Endometrial microvascular endothelial cells (primary cell): Measurements from ENCODE around the gene NSMCE1. TPM values are rescaled to one million over a fixed set of nuclear protein-coding genes. Genes with fewer than 3 reads are reported as not detected.

Experiments
- in situ Hi-C: cut with HindIII; loops from 2 replicates; pipeline ENCODE4 v1.10.0; 2017; ENCODE audit warnings: low sequenced_read_pairs, low pct_unique_long_range_greater_than_20kb; ENCODE audit errors: inconsistent ontology term
- total RNA-seq: library from RNA; depleted of rRNA; stranded (reverse); fragments of >200 nt; gene quantifications from one replicate; pipeline ENCODE4 v1.2.3, GENCODE V29; 2015; ENCODE audit errors: inconsistent ontology term

The NSMCE1 gene
- total RNA-seq, 1 donor from 2014 or later = 53.4 TPM

DNA sequence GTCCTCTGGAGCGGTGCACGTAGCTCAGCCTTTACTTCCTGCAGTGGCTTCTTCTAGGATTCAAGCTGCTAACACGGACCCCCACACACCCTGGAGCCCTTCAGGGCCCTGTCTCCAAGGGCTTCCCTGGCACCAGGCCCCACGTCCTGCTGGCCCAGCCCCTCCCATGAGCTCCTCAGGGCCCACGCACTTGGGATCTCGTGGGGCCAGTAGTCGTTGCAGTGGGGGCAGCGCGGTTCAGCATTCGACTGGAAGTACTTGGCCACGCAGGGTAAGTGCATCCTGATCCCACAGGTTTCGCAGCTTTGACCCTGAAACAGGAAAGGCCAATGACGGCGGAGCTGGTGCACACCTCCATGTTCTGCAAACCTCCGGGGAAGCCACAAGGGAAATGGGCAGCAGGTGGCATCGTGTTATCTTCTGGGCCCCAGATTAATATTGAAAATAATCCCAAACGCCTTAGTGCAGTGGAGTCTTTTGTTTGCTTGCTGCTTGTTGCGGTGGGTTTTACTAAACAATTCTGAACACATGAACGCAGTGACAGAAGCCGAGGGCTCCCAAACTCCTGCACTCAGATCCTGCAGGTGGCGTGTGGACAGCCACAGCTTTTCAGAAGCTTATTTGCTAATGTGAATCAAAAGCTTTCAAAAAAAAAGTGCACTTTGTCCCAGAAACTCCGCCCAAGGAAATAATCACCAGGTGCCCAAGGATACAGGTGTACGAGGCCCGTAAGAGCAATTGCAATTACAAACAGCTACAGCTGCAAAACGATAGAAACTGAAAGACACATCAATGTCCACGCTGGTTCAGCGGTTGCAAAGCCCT, 42.8 kb downstream of the NSMCE1 start:
- in situ Hi-C loops = no loop called here

- in situ Hi-C loops = no loop called here
Observed at GRCh38 chr16:27224741-27225300, 43.8 kb downstream of the NSMCE1 start.

DNA sequence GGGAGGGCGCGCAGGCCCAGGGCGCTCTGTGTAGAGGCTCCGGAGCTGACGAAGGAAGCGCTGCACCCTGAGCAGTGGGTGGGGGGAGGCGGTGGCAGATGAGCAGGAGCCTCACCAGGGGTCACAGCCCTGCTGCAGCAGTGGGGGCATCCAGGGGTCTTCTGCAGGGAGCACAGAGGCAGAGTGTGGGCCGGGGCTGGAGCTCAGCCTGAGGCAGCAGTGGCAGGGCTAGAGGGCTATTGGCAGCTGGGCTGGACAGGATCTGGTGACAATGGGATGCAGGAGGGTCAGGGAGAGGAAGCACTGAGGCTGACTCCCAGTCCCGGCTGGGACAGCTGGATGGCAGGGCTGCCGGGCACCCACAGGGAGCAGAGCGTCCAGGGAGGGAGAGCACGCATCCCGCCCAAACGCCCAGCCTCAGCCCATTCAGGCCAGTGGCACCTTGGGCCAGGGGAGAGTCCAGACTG, 44.3 kb downstream of the NSMCE1 start:
- in situ Hi-C loops = no loop called here

DNA sequence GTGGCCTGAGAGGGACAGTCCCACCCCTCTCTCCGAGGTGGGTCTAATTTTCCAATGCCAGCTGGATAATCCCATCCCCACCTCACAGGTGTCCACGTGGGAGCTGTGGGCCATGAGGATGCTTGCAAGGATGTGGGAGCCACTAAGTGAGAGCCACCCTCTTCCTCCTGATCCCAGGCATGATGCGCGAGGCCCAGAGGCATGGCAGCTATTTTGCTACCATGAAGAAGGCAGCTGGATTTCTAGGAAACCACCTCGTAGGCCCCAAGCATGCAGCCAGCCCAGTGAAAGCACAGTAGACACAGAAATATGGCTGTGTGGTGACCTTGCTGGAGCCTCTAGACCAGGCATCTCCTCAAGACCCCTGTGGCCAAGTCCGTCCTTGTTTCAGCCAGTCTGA, 44.9 kb downstream of the NSMCE1 start:
- in situ Hi-C loops = no loop called here

- in situ Hi-C loops = no loop called here
Observed at GRCh38 chr16:27223226-27223610, 45.4 kb downstream of the NSMCE1 start.

DNA sequence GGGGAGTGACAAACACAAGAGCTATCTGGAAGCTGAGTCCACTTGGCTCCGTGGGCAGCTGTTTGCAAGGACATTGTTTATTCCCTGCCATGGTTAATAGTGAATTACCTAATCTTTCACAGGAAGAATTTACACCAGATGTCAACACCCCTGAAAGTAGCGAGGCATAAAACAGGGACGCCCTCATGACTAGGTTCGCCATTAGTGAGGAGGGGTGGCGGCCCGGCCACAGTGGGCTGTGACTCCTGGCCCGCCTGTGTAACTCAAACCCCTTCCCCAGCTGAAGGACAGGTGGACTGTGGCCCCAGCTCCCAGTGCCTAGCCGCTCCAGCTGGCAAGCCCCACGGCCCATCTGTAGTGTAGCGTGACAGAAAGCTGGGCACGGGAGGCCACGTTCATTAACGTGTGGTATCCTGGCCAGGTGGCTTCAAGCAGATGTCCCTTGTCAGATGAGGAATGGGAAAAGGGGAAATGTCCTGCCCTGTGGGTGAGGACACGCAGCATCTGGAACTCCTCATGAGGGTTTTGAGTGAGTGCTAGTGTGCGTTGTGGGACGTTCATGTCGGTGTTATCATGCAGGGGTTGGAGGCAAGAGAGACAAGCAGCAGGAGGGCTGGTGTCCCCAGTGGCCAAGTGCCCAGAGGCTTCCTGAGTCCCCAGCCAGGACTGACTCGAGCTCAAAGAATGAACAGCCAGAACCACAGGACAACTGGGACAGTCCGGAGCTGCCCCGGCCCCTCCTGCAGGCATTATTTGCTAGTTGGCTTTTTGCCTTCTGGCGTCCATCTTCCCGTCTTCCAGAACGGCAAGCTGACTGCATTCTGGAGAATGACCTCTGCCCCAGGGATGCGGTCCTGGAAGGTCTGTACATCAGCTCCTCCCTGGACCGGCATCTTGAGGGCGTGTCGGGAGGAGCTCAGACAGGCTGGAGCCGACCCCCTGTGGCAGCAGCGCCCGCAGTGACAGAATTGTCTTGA, 46.0 kb downstream of the NSMCE1 start:
- in situ Hi-C loops = no loop called here

GRCh38 chr16:27221576-27222248, 46.9 kb downstream of the NSMCE1 start:
- in situ Hi-C loops = no loop called here

DNA sequence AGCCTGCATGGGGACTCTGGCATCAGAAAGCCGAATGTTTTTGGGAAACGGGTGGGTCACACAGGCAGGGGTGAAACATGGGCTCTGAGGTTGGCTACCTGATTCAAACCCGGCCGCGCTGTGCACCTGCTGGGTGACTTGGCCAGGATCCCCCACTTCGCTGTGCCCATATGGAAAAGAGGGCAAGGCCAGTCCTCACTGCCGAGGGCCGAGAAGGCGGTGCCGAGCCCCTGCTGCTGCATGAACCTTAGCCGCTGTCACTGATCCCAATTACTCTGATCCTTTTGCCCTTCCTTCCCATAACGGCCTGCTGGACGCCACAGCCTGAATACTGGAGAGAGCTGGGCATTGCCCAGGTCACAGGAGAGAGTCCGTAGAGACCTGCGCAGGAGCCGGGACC, 47.6 kb downstream of the NSMCE1 start:
- in situ Hi-C loops = no loop called here

DNA sequence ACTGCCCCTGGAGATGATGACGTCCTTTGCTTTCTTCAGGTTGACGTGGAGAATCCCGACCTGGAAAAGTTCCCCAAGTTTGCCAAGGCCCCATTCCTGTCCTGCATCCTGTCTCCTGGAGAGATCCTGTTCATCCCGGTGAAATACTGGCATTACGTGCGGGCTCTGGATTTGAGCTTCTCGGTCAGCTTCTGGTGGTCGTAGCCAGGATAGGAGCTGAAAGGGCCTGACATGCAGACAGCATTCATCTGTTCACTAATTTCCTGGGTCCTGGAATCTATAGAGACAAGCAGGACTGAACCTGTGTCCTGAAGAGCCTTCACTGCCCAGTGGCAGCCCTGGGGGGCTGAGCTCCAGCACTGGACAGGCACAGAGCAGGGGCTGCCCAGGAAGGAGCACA, 48.0 kb downstream of the NSMCE1 start:
- in situ Hi-C loops = no loop called here

GRCh38 chr16:27220120-27220519, 48.5 kb downstream of the NSMCE1 start:
- in situ Hi-C loops = no loop called here

- in situ Hi-C loops = no loop called here
Observed at GRCh38 chr16:27219161-27219560, 49.4 kb downstream of the NSMCE1 start.

DNA sequence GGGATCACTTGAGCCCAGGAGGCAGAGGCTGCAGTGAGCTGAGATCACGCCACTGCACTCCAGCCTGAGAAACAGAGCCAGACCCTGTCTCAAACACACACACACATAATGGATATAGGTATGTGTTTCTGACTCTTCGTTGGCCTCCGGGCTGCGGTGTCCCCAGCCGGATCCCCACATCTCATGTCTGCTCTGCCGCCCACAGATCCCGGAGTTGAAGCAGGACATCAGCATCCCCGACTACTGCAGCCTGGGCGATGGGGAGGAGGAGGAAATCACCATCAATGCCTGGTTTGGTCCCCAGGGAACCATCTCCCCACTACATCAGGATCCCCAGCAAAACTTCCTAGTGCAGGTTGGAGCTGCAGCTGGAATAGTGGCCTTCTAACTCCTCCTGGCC, 49.8 kb downstream of the NSMCE1 start:
- in situ Hi-C loops = no loop called here

GRCh38 chr16:27217256-27217655, 51.3 kb downstream of the NSMCE1 start:
- in situ Hi-C loops = no loop called here

DNA sequence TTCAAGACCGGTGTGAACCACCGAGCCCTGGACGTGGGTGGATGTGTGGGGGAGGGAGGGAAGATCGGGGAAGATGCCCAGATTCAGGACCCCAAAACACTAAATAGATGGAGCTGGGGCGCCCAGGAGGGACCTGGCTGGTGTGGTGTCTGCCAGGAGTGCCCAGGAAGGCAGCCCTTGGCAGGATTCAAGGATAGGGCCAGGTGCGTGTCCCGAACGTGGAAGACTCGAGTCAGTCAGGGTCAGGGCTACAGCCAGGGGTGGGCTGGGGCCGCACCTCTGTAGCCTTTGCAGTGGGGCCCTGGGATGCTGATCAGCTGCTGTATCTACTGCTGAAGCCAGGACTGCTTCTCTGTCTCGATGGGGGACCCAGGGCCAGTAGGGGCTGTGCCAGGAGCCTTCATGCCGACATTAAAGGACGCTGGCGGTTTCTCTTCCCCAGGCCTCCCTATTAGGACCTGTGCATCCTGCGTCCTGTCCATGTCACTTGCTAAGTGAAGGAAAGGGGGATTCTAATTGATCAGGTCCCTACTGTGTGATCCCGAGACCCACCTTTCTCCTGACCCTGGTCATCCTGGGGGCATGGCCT, 52.2 kb downstream of the NSMCE1 start:
- in situ Hi-C loops = no loop called here

DNA sequence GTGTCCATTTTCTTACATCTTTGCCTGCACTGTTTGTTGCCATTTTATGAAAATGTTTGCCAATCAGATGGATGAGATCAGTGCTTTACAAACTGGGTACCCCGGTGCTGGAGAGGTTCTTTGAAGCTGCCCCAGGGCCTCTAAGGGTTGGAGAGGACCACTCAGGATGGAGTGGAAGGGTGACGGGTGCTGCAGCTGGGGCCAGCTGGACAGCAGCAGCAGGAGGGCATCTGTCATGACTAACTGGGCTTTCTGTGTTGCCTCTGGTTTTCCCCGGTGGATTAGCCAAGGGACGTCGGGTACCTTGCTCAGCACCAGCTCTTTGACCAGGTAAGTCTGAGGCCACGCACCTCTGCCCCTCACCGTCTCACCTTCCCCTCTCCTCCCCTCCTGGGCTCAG, 52.9 kb downstream of the NSMCE1 start:
- in situ Hi-C loops = no loop called here

- in situ Hi-C loops = no loop called here
Observed at GRCh38 chr16:27214084-27214961, 54.2 kb downstream of the NSMCE1 start.

DNA sequence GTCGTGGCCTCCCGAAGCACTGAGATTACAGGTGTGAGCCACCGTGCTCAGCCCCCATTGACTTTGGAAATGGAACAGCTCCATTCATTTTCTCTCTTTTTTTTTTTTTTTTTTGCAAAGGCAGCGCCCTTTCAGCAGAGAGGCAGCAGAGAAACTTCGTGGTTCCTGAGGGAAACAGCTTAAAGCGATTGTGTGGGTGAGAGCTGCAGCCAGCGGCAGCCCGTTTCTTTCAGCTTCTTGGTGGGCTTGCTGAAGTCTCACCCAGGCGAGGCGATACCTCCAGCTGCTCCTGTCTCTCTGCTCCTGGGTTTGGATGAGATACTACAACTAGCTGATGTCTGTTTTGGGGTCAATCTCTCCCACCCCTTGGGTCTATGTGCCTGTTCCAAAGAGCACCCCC, 57.5 kb downstream of the NSMCE1 start:
- in situ Hi-C loops = no loop called here

DNA sequence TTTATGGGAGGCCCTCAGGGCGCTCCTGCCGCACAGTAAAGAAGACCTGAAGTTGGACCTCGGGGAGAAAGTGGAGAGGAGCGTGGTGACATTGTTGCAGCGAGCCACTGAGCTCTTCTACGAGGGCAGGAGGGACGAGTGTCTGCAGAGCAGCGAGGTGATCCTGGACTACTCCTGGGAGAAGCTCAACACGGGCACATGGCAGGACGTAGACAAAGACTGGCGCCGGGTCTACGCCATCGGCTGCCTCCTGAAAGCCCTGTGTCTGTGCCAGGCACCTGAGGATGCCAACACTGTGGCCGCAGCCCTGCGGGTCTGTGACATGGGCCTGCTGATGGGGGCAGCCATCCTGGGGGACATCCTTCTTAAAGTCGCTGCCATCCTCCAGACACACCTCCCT, 58.4 kb downstream of the NSMCE1 start:
- in situ Hi-C loops = no loop called here
